ENCODE data around the gene NAAA. TPM values are rescaled to one million over a fixed set of nuclear protein-coding genes. Genes with fewer than 3 reads are reported as not detected.

Gene NAAA
- total and polyA plus RNA-seq, 2 of the 13 experiments (the other 11 are each of a cell fraction or from before 2014, with no cell fraction given), result 22.4 to 24.6 TPM

GRCh38 chr4:75985116-75985515 lies 44.3 kb upstream of the NAAA start:
- H3K27ac ChIP-seq (ENCODE audit: extremely low read length, insufficient read depth, low read length), result no peak overlapping the region
- H3K36me3 ChIP-seq (replicated peaks in 1 of 2; ENCODE audit: control insufficient read depth in 1 of 2, insufficient read depth in 2 of 2, low read length in 2 of 2), result peaks cover 9 to 16% of the 10 kb centered on the region in 2 experiments
- no peak for TF ChIP-seq REL (CRISPR knock-in tag; conservative IDR thresholded peaks at IDR 0.05)
- no peak for TF ChIP-seq ZFP36 (IDR thresholded peaks at IDR 0.05; ENCODE audit: borderline replicate concordance, low read depth, low read length, partially characterized antibody)
- TF ChIP-seq ATRX (CRISPR knock-in tag; IDR thresholded peaks at IDR 0.05; ENCODE audit: borderline replicate concordance), result no peak
- no peak for TF ChIP-seq HCFC1 (IDR thresholded peaks at IDR 0.05; ENCODE audit: low read depth, low read length)
- no peak for TF ChIP-seq TBX2 (CRISPR knock-in tag; IDR thresholded peaks at IDR 0.05; ENCODE audit: borderline replicate concordance)
- no peak for TF ChIP-seq SMARCE1 (IDR thresholded peaks at IDR 0.05; ENCODE audit: borderline replicate concordance)
- no peak for TF ChIP-seq MIER3 (CRISPR knock-in tag; IDR thresholded peaks at IDR 0.05; ENCODE audit: borderline replicate concordance)
- no peak for TF ChIP-seq ZSCAN31 (CRISPR knock-in tag; IDR thresholded peaks at IDR 0.05; ENCODE audit: low read depth)
- no peak for TF ChIP-seq TAF1 (CRISPR knock-in tag; IDR thresholded peaks at IDR 0.05)
- TF ChIP-seq ZNF232 (CRISPR knock-in tag; IDR thresholded peaks at IDR 0.05; ENCODE audit: borderline replicate concordance), result no peak
- TF ChIP-seq BCL6 (CRISPR knock-in tag; IDR thresholded peaks at IDR 0.05), result no peak
- TF ChIP-seq ONECUT2 (CRISPR knock-in tag; IDR thresholded peaks at IDR 0.05), result no peak
- no peak for TF ChIP-seq KAT2B (IDR thresholded peaks at IDR 0.05; ENCODE audit: borderline replicate concordance, low read depth, low read length)
- no peaks in the 10 kb centered on the region for H3K27me3 ChIP-seq (ENCODE audit: control insufficient read depth in 1 of 2, insufficient read depth in 2 of 2, low read length in 2 of 2)
- peaks cover 6% of the 10 kb centered on the region for H4K20me1 ChIP-seq (ENCODE audit: insufficient read depth, low read length)
- no peaks in the 10 kb centered on the region for H3K9me3 ChIP-seq (ENCODE audit: low read length)
- peaks cover 58% of the 10 kb centered on the region for H3K79me2 ChIP-seq (ENCODE audit: insufficient read depth, low read length)
- intact Hi-C loops (cut with micrococcal nuclease; ENCODE audit: unreplicated experiment), result no loop called here
- DNase-seq (ENCODE audit: low spot score) (no peak), FAIRE-seq (no peak), ATAC-seq (no peak)
- peaks cover 23% of the 10 kb centered on the region for H3K4me1 ChIP-seq (ENCODE audit: insufficient read depth, low read length)
- H2AFZ ChIP-seq (ENCODE audit: low read length), result no peak overlapping the region
- H3K9ac ChIP-seq (ENCODE audit: insufficient read depth, low read depth, low read length), result no peak overlapping the region
- ChIA-PET CTCF (ENCODE audit: low intra/inter-chr PET ratio, low total read pairs) (no interaction called here), POLR2A (no interaction called here)
- BruUV-seq (replicated peaks), result no TSS peak
- H3K4me2 ChIP-seq (ENCODE audit: low read depth, low read length), result no peak overlapping the region
- 95% methylated on average over 3 of the region's 3 CpGs for WGBS (ENCODE audit: low lambda C conversion rate)
- in situ Hi-C loops (cut with HindIII; ENCODE audit: extremely low pct_ligation_motif_present, low pct_unique_long_range_greater_than_20kb), result no loop called here
- H3K4me3 ChIP-seq (replicated peaks in 1 of 3; ENCODE audit: insufficient read depth in 1 of 3, low read depth in 2 of 3, low read length in 3 of 3), result no peak overlapping the region

All from HepG2 (cell line).